ENCODE results near the gene PALLD. TPM values are rescaled to one million over a fixed set of nuclear protein-coding genes. Genes with fewer than 3 reads are reported as not detected.

PALLD gene
- polyA plus RNA-seq, 1 donor (not counting 4 experiments of a cell fraction or from before 2014, with no cell fraction given) = 136 TPM

DNA sequence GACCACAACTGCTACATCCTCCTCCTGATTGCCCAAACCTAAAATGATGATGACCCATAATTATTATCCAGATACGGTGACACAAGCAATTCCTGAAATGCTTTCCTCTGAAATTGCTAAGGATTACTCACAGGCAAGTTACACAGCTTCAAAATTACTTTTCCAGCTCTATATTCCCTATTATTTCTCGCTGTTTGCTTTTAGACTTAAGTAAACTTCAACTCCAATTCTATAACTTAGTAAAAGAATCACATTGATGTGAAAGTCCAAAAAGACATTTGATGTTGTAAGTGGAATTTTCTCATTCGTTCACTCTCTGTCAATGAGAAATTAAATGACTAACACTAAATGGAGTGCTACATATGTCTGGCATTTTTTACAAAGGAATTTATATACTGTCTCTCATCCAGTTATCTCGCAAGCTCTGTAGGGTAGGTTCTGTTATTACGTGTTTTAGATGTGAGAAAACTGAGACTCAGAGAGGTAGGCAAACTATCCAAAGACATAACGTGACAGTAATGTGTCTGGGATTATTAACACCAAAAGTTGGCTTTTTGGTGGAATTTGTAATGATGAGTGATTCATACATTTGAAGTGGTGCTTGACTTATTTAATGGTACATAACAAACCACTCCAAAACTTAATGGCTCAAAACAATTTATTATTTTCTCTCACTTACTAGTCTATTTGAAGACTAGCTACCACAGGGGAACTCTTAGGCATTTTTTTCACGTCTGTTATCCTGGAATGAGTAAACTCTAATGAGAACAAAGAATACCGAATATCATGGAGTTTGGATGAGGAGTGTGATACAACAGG is 31.5 kb downstream of the PALLD start:
- Histone ChIP-seq H4K20me1 (ENCODE audit: control insufficient read depth, extremely low read depth, insufficient read depth, low read length) (no peaks in the 10 kb centered on the region), H3K9me3 (ENCODE audit: control insufficient read depth, low read depth, low read length) (no peaks in the 10 kb centered on the region), H3K27me3 (ENCODE audit: control insufficient read depth, extremely low read depth, insufficient read depth, low read length) (no peaks in the 10 kb centered on the region), H2AFZ (ENCODE audit: control insufficient read depth, low read length) (no peak overlapping the region), H3K4me1 (ENCODE audit: control insufficient read depth, extremely low read depth, insufficient read depth, low read length) (peaks cover 3% of the 10 kb centered on the region), H3K9ac (ENCODE audit: control insufficient read depth, extremely low read depth, insufficient read depth, low read length) (no peak overlapping the region), H3K4me2 (ENCODE audit: control insufficient read depth, extremely low read depth, insufficient read depth, low read depth, low read length) (no peak overlapping the region), H3K36me3 (ENCODE audit: control insufficient read depth in 2 of 2, extremely low read depth in 1 of 2, insufficient read depth in 2 of 2, low read length in 2 of 2) (no peaks in the 10 kb centered on the region), H3K9me1 (ENCODE audit: control insufficient read depth, extremely low read depth, insufficient read depth, low read length) (no peaks in the 10 kb centered on the region), H3K27ac (ENCODE audit: control insufficient read depth, insufficient read depth, low read length) (no peak overlapping the region), H3K4me3 (ENCODE audit: control insufficient read depth in 2 of 3, extremely low read depth in 1 of 3, insufficient read depth in 2 of 3, low read depth in 1 of 3, low read length in 3 of 3) (no peak overlapping the region), H3K79me2 (ENCODE audit: control insufficient read depth, insufficient read depth, low read length) (no peaks in the 10 kb centered on the region)
- no peak for TF ChIP-seq EZH2 (IDR thresholded peaks at IDR 0.05; ENCODE audit: low read length)
- TF ChIP-seq, protein P1, sequence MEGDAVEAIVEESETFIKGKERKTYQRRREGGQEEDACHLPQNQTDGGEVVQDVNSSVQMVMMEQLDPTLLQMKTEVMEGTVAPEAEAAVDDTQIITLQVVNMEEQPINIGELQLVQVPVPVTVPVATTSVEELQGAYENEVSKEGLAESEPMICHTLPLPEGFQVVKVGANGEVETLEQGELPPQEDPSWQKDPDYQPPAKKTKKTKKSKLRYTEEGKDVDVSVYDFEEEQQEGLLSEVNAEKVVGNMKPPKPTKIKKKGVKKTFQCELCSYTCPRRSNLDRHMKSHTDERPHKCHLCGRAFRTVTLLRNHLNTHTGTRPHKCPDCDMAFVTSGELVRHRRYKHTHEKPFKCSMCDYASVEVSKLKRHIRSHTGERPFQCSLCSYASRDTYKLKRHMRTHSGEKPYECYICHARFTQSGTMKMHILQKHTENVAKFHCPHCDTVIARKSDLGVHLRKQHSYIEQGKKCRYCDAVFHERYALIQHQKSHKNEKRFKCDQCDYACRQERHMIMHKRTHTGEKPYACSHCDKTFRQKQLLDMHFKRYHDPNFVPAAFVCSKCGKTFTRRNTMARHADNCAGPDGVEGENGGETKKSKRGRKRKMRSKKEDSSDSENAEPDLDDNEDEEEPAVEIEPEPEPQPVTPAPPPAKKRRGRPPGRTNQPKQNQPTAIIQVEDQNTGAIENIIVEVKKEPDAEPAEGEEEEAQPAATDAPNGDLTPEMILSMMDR (optimal IDR thresholded peaks at IDR 0.05 in 1 of 3, IDR thresholded peaks at IDR 0.05 in 1 of 3, conservative IDR thresholded peaks at IDR 0.05 in 1 of 3; ENCODE audit: extremely low read depth in 1 of 3, insufficient read depth in 2 of 3, low read length in 3 of 3) = no peak
- dilution Hi-C loops (cut with MboI; ENCODE audit: extremely low pct_ligation_motif_present, low sequenced_read_pairs) = no loop called here
- FAIRE-seq = no peak
- no peak for DNase-seq (ENCODE audit: low read depth, low spot score)

DNA sequence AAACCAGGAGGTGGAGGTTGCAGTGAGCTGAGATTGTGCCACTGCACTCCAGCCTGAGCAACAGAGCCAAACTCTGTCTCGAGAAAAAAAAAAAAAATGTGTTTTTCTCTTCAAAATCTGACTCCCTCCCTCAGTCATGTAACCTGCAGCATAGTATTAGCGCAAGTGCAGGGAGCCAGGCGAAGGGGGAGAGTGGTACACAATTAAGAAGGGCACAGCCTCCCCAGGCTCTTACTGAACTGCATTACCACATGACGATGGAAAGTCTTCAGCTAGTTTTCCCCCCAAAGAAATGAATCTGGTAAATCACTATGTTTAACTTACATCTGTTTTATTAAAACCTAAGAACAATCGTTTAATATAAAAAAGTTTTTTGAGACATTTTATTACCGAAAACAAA is 32.4 kb downstream of the PALLD start:
- Histone ChIP-seq H3K4me3 (ENCODE audit: control insufficient read depth in 2 of 3, extremely low read depth in 1 of 3, insufficient read depth in 2 of 3, low read depth in 1 of 3, low read length in 3 of 3) (no peak overlapping the region), H3K27ac (ENCODE audit: control insufficient read depth, insufficient read depth, low read length) (no peak overlapping the region), H4K20me1 (ENCODE audit: control insufficient read depth, extremely low read depth, insufficient read depth, low read length) (no peaks in the 10 kb centered on the region), H3K4me2 (ENCODE audit: control insufficient read depth, extremely low read depth, insufficient read depth, low read depth, low read length) (no peak overlapping the region), H3K27me3 (ENCODE audit: control insufficient read depth, extremely low read depth, insufficient read depth, low read length) (no peaks in the 10 kb centered on the region), H3K4me1 (ENCODE audit: control insufficient read depth, extremely low read depth, insufficient read depth, low read length) (no peaks in the 10 kb centered on the region), H3K9ac (ENCODE audit: control insufficient read depth, extremely low read depth, insufficient read depth, low read length) (no peak overlapping the region), H3K36me3 (ENCODE audit: control insufficient read depth in 2 of 2, extremely low read depth in 1 of 2, insufficient read depth in 2 of 2, low read length in 2 of 2) (no peaks in the 10 kb centered on the region), H3K9me3 (ENCODE audit: control insufficient read depth, low read depth, low read length) (no peaks in the 10 kb centered on the region), H3K79me2 (ENCODE audit: control insufficient read depth, insufficient read depth, low read length) (no peaks in the 10 kb centered on the region), H3K9me1 (ENCODE audit: control insufficient read depth, extremely low read depth, insufficient read depth, low read length) (no peaks in the 10 kb centered on the region), H2AFZ (ENCODE audit: control insufficient read depth, low read length) (no peak overlapping the region)
- dilution Hi-C loops (cut with MboI; ENCODE audit: extremely low pct_ligation_motif_present, low sequenced_read_pairs) = no loop called here
- FAIRE-seq = no peak
- DNase-seq (ENCODE audit: low read depth, low spot score) = no peak
- no peak for TF ChIP-seq EZH2 (IDR thresholded peaks at IDR 0.05; ENCODE audit: low read length)
- TF ChIP-seq, protein P1 (optimal IDR thresholded peaks at IDR 0.05 in 1 of 3, IDR thresholded peaks at IDR 0.05 in 1 of 3, conservative IDR thresholded peaks at IDR 0.05 in 1 of 3; ENCODE audit: extremely low read depth in 1 of 3, insufficient read depth in 2 of 3, low read length in 3 of 3) = no peak

All from keratinocyte (primary cell).